NT2/D1 (cell line): ENCODE results near the gene CYP2A6.

ENCODE experiments used
- DNase-seq: peaks from one replicate; pipeline ENCODE4 v3.0.0-alpha.2; 2011; ENCODE audit warnings: low read depth, low spot score
- H3K27me3 ChIP-seq: 2 replicates; pipeline ENCODE4 v1.6.0; 2011; ENCODE audit warnings: mild to moderate bottlenecking; ENCODE audit not compliant: insufficient read length, insufficient read depth
- H3K36me3 ChIP-seq: 2 replicates; pipeline ENCODE4 v1.6.1; 2011; ENCODE audit warnings: mild to moderate bottlenecking, low read length, mixed read lengths; ENCODE audit not compliant: insufficient read depth, insufficient read length
- H3K4me1 ChIP-seq: 2 replicates; pipeline ENCODE4 v1.5.1; 2011; ENCODE audit not compliant: insufficient read depth, insufficient read length
- H3K4me3 ChIP-seq: 2 replicates; pipeline ENCODE4 v1.5.1; 2011; ENCODE audit warnings: low read depth; ENCODE audit not compliant: insufficient read length
- H3K9ac ChIP-seq: 2 replicates; pipeline ENCODE4 v1.6.0; 2011; ENCODE audit warnings: low read depth; ENCODE audit not compliant: insufficient read length
- H3K9me3 ChIP-seq: 2 replicates; pipeline ENCODE4 v1.5.1; 2011; ENCODE audit warnings: mild to moderate bottlenecking, low read length; ENCODE audit not compliant: insufficient read depth
- SUZ12 ChIP-seq: IDR thresholded peaks from 2 replicates; pipeline ENCODE4 v1.6.1; 2011; ENCODE audit not compliant: insufficient read length, insufficient read depth; ENCODE audit errors: extremely low read depth
- YY1 ChIP-seq: IDR thresholded peaks from 2 replicates; pipeline ENCODE4 v1.6.1; 2011; ENCODE audit not compliant: insufficient read length, insufficient read depth
- ZNF274 ChIP-seq: IDR thresholded peaks from 2 replicates; pipeline ENCODE4 v1.6.1; 2011; ENCODE audit warnings: mild to moderate bottlenecking, low read depth, low read length

Gene CYP2A6

DNA sequence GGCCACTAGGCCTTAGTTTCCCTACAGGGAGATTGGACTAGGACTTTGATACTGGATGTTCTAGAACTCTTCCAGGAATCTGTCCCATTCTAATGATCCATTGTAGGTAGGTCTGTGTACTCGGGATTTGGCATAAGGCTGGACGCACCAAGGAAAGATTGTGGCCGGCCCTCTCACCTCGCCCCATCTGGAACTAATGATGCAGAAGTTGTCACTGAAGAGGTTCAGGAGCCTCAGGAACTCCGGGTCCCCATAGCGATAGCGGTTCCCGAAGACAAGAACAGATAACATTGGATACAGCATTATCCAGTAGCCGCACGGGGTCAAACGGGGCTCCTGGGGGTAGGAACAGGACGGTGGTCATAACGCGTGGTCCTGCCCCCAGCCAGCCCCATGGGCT is 40.1 kb downstream of the CYP2A6 start:
- Histone ChIP-seq H3K9me3 (no peaks in the 10 kb centered on the region), H3K4me1 (peaks cover 17% of the 10 kb centered on the region), H3K27me3 (no peaks in the 10 kb centered on the region), H3K9ac (peak overlapping the region; percentile 59), H3K36me3 (peaks cover 35% of the 10 kb centered on the region), H3K4me3 (peak overlapping the region; percentile 15)
- DNase-seq = no peak
- TF ChIP-seq YY1 (no peak), ZNF274 (no peak), SUZ12 (no peak)

DNA sequence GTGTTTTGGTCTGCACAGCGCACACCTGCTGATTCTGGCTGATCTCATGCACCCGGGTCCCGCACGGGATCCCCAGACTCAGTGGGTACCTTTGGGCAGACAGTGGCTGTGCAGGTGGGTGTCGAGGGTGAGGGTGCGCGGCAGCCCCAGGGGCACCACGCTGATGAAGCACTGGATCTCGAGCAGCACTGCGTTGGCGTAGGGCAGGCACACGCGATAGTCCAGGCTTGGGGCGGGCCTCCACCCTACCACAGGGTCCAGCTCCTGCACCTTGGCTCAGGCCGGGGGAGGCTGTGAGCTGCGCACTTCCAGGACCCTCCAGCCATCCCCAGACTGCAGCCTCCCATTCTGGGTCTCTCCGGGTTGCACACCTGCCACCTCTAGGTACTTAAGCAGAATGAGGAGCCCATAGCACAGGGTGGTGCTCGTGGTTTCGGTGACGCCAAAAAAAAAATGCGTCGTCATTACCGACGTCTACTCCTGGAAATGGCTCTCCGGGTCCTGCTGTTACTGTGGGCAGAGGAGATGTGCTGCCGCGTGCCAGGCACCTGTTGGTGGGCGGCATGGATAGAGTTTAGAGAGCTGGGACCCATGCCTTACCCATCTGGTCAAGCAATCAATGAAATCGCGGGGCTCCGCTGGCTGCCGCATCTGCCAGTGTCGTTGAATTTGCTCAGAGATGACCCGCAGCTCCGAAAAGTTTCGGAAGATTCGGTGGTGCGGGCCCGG is 40.7 kb downstream of the CYP2A6 start:
- Histone ChIP-seq H3K9me3 (no peaks in the 10 kb centered on the region), H3K9ac (peak overlapping the region; percentile 59), H3K27me3 (no peaks in the 10 kb centered on the region), H3K4me1 (peaks cover 21% of the 10 kb centered on the region), H3K4me3 (no peak overlapping the region), H3K36me3 (peaks cover 41% of the 10 kb centered on the region)
- no peak for TF ChIP-seq SUZ12
- no peak for TF ChIP-seq YY1
- no peak for TF ChIP-seq ZNF274
- DNase-seq = no peak

DNA sequence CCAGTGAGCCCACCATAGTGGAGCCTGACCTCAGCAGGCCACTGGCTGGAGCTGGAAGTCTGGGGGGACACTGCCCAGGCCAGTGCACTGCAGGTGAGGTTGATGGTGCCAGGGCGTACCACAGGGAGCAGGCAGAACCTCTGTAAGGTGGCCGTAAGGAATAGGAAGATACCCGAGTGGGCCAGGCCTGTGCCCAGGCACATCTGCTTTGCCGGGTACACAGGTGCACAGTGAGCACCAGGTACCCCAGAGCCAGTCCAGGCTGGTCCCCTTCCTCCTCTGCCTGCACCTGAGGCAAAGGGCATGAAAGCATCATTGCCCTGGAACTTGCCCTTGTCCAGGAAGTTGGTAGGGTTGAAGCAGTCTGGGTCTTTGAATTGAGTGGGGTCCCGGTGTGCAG is 41.8 kb downstream of the CYP2A6 start:
- H3K9me3 ChIP-seq = no peaks in the 10 kb centered on the region
- TF ChIP-seq SUZ12 = no peak
- TF ChIP-seq ZNF274 = no peak
- peaks cover 52% of the 10 kb centered on the region for H3K36me3 ChIP-seq
- DNase-seq = no peak
- H3K9ac ChIP-seq = no peak overlapping the region
- no peak overlapping the region for H3K4me3 ChIP-seq
- no peaks in the 10 kb centered on the region for H3K27me3 ChIP-seq
- peaks cover 29% of the 10 kb centered on the region for H3K4me1 ChIP-seq

DNA sequence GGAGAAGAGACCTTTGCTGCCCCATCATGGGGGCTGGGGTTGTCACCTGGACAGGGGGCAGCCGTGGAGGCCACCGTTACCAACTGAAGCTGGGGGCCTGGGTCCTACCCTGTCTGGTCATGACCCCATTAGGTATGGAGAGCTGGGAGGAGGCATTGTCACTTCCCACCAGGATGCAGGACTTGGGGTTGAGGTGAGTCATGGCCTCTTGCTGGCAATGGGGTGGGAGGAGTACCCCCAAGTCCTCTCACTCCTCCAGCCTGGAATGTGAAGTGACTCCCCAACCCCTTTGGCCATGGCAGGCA is 42.3 kb downstream of the CYP2A6 start:
- Histone ChIP-seq H3K9ac (no peak overlapping the region), H3K9me3 (no peaks in the 10 kb centered on the region), H3K4me3 (no peak overlapping the region), H3K4me1 (peaks cover 31% of the 10 kb centered on the region), H3K36me3 (peaks cover 57% of the 10 kb centered on the region), H3K27me3 (no peaks in the 10 kb centered on the region)
- DNase-seq = no peak
- TF ChIP-seq YY1 = no peak
- TF ChIP-seq SUZ12 = no peak
- no peak for TF ChIP-seq ZNF274

DNA sequence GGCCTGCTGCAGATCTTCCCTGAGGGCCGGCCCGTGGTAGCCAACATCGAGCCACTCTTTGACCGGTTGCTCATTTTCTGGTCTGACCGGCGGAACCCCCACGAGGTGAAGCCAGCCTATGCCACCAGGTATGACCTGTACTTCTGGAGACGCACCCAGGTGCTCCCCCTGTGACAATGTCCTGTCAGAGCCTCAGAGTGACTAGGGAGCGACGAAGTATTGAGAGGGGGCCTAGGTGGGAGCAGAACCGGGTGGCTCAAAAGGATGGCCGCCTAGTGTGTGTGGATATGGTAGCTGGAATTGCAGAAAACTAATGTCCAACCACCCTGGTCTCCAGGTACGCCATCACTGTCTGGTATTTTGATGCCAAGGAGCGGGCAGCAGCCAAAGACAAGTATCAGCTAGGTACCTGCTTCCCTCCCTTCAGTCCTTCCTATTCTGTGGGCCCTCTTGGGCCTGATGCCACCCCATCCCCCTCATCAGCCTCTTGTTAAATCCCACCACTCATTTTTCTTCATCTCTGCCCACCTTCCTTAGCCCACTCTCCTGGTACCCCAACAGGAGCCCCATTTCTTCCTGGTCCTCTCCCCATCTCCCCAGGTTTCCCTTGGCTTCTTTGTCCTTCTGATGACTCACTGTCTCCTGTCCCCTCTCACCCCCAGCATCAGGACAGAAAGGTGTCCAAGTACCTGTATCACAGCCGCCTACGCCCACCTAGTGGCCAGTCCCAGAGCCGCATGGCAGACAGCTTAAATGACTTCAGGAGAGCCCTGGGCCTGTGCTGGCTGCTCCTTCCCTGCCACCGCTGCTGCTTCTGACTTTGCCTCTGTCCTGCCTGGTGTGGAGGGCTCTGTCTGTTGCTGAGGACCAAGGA is 42.9 kb downstream of the CYP2A6 start:
- no peak overlapping the region for H3K4me3 ChIP-seq
- H3K9me3 ChIP-seq = no peaks in the 10 kb centered on the region
- H3K9ac ChIP-seq = no peak overlapping the region
- peaks cover 63% of the 10 kb centered on the region for H3K36me3 ChIP-seq
- TF ChIP-seq YY1 (no peak), SUZ12 (no peak), ZNF274 (no peak)
- no peak for DNase-seq
- peaks cover 36% of the 10 kb centered on the region for H3K4me1 ChIP-seq
- no peaks in the 10 kb centered on the region for H3K27me3 ChIP-seq

DNA sequence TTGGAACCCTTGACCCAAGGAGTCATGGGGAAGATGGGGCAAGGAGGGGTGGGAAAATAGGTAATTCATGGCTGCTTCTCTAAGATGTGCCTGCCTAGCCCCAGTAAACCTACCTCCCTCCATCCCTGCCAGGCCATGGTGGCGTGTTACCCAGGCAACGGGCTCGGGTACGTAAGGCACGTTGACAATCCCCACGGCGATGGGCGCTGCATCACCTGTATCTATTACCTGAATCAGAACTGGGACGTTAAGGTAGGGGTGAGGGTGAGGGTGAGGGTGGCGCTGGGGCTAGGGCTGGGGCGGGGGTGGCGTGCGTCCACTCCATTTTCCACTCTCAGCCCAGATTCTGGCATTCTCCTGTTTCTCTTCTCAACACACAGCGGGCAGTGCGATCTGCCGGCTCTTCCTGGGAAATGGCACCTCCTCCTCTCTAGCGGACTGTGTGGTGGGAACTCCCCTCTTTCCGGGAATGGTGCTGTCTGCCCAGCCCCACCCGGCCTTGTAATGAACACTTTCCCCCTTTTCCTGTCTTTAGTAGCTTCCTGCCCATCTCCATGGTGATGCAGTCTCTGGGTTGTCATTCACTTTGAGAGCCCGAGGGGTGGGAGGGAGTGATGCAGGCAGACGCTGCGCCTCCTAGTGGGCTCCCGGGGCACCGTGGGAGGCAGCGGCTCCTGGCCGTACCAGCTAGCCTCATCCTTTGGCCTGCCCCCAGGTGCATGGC is 43.7 kb downstream of the CYP2A6 start:
- DNase-seq = peak; percentile 94
- Histone ChIP-seq H3K27me3 (no peaks in the 10 kb centered on the region), H3K4me1 (peaks cover 38% of the 10 kb centered on the region), H3K36me3 (peaks cover 70% of the 10 kb centered on the region), H3K9ac (no peak overlapping the region), H3K4me3 (no peak overlapping the region), H3K9me3 (no peaks in the 10 kb centered on the region)
- TF ChIP-seq YY1 (no peak), ZNF274 (no peak), SUZ12 (no peak)
